ENCODE results near the gene RAB1B.
A peak's percentile ranks its signal among the peaks of the same experiment; 100 is the strongest.
"Not testable (repeated sequence)": the region's sequence is repeated elsewhere in the genome, so short reads cannot be mapped to it uniquely, and the experiment has no call there.

The RAB1B gene

DNA sequence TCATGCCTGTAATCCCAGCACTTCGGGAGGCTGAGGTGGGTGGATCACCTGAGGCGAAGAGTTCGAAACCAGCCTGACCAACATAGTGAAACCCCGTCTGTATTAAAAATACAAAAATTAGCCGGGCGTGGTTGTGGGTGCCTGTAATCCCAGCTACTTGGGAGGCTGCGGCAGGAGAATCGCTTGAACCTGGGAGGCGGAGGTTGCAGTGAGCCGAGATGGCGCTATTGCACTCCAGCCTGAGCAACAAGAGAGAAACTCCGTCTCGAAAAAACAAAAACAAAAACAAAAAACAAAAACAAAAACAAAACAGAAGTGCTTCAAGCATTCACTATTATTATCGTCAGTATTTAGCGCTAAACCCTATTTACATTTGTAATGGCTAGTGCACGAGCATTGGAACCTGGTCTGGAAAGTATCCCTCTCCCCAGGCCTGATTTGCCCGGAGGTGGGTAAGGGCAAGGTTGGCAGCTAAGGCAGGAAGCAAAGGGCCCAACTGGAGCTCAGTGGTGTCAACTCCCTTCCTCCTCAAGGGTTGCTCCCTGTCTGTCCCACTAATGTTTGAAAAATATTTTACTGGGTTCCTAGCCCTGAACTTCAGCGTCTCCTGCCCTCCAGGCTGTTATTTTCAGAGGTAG is 42.5 kb downstream of the RAB1B start:
- not testable (repeated sequence) for DNase-seq

DNA sequence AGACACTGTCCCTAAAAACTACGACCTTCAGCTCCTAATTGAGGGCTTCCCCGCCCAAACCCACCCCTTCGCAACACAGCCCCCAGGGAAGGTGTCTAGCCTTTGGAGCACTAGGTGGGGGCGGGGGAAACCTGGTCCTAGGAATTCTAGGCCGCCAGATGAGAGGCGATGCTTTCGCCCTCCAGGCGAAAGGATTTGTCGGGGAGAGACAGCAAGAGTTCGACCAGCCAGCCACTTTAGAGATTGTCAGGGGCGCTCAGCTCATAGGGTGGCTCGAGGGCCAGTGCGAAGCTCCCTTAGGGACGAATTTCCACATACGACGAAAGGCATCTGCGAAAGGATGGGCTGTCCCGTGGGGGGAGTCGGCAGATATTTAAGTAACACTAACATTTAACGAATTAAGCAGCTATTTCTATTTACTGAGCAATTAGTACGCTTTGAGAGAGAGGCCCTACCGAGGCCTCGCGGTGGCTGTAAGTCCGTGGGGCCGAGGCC is 43.1 kb downstream of the RAB1B start:
- no peak for DNase-seq

DNA sequence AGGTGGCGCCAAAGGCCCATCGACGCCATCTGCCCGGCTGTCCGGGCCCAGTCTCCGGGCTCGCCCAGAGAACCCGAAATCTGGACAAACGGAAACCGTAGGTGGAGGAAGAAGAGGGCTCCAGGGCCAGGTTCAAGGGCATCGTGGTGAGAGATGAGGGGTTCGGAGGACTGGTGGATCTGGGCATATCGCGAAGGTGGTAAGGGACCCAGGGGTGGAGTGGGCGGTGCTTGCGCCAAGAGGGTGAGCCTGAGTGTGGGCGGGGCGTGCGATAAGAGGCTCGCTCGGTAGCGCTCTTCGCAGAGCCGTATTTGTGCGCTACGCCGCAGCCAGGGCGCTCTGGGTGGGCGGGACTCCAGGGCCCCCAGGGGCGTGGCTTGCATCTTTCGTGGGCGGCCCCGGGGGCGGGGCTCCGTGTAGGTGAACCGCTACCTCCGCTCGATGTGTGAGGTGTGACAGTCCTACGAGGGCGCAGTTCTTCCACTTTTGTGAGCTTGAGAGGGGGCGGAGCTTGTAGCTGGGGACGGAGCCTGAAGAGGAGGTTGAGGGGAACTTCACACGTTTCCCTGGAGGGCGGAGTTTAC is 43.6 kb downstream of the RAB1B start:
- DNase-seq: peak; percentile 79

DNA sequence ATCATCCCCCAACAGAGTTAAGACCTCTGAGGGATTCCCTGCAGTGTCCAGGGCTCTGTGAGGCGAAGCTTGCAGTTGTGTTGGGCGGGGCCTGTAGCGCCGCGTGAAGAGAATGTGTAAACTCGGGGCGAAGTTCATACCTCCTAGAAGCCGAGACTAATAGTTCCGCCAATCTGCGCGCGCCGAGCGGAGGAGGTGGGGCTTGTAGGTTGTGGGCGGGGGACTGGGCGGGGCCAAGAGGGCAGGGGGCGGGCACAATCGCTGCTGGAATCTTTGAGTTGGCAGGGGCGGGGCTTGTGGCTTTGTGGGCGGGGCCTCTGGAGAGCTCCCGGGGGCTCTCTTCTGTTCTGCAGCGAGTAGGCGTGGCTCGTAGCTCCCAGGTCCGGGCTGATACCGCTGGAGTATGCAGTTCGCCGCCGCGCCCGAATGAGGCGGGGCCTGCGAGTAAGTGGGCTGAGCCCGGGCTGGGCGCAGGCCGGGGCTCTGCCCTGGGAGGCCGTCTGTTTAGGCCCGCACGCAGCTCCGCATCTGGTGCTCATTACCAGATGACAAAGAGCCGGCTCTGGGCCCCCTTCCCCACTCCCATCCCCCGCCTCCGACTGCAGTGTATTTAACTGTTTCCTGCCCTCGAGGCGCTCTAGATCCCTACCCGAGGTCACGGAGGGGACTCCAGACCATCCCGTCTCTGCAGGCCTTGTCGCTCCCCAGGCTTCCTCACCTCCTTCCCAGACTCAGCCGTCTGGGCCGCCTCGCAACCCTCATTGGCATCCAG is 44.3 kb downstream of the RAB1B start:
- DNase-seq: peak; percentile 93

DNA sequence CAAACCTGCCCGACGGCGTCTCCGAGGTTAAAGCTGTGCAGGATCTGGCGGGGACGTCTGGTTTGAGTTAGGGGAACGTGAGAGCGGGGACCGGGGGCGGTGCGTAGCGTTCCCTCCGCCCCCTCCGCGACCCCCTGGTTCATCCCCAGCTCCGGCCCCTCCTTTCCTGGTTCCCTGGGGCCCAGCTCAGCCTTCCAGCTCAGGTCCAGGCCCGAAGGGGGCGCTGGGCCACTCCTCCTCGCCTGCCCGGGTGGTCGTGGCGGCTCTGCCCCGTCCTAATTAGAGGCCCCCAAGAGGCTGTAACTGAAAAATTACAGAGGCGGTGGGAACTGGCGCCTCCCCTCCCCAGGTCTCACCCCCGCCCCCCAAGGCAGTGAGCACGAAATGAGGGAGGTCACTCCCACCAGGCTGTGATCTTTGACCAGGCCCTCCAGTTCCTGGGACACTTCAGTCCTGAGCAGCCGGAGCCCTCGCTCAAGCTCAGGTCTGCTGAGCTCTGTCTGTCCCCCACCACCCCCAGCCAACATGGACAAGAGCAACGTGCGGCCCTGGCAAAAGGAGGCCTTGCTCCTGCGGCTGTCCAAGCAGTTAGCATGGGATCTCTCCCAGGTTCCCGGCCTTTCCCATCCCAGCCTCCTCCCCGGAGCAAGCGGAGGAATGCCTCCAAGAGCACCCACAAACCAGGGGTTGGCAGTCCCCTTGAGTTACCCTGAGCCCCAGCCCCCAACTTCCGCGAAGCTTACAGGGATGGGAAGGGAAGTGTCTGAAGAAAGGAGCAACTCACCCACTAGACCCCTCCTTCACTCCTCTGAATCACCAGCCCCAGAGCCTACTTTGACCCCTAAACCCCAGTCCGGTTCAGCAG is 45.1 kb downstream of the RAB1B start:
- DNase-seq: no peak

DNA sequence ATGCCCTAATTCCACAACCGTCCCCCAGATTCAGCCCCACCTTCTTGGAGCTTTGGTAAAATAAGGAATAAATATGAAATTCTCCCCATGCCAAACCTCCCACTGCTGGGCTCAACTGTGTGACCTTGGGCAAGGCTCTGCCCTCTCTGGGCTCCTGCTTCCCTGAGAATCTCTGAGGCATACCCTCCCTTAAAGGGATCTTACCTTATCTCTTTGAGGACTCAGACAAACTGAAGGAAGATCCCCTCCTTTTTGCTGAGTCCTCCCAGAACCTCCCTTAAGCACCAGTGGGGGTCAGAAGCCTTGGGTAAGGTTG is 45.7 kb downstream of the RAB1B start:
- DNase-seq: no peak

DNA sequence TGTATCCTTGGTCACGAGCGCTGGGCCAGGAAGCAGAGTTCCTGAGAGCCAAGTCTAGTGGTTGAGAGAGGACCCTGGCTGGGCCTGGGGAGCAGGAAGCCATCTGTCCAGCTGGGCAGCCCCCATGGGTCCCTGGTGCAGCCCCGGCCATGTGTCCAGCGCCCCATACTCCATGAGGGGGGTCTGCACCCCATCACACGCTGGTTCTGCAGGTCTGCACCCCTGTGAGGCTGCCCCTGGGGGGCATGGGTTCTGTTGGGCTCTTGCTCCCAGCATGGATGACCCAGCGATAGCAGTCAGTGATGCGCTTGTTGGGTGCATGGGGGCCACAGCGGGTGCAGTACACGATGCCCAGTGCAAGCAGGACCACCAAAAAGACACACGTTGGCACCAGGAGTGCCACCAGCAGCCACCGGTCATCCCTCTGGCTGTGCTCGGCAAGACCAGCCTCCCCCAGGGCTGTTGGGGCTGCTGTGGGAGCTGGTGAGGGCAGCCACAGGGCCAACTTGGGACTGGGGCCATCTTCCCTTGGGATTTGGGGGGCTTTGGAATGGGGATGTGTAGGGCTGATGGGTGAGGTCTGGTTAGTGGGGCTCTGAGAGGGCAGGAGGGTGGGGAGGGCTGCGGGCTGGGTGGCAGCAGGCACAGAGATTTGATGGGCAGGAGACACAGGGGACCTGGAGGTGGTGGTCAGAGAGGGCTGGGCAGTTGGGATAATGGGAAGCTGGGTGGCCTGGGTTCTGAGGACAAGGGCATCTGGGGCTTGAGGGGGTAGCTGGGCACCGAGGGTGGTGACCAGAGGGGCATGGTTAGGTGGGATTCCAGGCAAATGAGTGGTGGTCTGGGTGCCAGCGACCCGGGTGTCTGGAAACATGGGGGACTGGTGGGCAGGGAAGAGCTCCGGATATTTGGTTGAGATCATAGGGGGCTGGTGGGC is 46.4 kb downstream of the RAB1B start:
- DNase-seq: no peak

DNA sequence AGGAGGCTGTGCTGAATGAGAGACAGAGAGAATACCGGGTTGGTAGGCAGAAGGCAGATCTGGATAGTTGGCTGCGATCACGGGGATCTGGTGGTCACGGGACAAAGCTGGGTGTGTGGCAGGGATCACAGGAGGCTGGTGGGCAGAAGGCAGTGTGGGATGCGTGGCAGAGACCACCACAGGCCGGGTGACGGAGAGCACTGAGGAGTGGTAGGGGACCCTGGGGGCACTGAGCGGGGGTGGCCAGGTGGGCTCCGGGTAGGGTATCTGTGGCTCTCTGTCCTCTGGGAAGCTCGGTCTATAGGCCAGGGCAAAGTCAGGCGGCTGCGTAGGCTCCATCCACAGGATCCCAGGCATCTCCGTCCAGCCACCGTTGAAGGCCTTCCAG is 47.1 kb downstream of the RAB1B start:
- DNase-seq: no peak

DNA sequence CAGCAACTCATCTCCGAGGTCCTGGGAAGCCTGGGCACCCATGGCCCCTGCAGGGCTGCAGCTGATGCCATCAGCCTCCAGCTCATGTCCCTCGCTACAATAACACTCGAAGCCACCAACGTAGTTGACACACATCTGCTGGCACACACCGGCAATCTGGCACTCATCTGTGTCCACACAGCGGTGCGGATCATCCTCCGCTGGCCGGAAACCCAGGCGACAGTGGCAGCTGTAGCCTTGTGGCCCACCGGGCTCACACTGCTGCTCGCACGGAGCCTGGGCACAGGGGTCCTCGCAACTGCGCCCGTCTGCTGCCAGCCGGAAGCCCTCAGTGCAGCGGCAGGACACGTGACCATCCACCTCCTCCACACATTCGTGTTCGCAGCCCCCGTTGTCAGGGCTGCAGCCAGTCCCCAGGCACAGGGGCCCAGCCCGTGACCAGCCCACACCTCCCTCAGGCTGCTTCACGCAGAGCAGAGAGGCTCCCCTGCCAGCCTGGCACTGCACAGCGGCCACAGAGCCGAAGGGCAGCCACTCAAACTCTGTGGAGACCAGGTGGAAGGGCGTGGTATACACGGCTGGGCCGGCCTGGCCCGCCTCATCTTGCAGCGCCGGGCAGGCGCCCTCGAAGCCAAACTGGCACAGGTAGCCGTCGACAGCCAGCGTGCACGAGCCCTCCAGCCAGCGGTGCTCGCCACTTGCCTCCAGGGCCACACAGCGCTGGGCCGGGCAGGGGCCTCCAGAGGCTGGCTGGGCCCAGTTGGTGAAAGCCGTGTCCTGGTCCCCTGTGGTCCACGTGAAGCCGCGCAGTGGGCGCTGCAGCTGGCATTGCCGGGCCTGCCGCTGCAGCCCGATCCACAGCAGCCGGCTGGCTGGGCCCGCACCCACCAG is 47.7 kb downstream of the RAB1B start:
- no peak for DNase-seq

DNA sequence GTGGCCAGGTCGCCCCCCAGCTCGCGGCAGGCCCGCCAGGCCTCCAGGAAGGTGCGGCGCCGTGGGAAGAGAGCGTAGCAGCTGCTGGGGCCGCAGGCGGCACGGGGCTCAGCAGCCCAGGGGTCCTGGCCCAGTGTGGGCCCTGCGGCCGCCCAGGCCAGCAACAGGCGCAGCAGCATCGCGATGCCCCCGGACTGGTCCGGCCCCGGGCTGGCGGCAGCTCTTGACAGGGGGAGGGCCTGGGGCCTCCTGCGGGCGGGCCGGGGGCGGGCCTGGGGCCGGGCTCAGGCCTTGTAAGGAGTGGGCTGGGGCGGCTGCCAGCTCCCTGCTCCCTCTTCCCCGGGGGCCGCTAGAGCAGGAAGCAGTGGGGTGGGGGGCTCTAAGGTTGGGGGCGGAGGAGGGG is 48.4 kb downstream of the RAB1B start, which contains the start of gene CD248:
Gene CD248 (minus strand): TSS at position 196 of the 403 bp plus-strand sequence. CDS start 17 bp downstream, at position 179.
- DNase-seq: no peak

DNA sequence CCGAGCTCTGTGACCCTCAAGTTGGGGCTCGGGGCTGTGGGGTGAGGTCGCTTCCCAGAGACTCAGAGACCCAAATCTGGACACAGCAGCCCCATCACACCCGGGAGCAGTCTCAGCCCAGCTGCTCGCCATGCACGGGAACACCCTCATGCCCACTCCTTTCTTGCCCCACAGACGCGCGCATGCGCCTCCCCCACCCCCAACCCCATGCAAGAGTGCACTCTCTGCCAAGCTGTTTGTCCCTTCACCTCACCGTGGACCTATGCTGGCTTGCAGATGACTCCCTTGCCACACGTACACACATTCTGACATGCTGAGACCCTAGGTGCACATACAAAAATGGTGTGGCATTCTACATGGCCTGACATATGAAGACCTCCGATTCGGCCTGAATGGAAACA is 48.9 kb downstream of the RAB1B start:
- no peak for DNase-seq

DNA sequence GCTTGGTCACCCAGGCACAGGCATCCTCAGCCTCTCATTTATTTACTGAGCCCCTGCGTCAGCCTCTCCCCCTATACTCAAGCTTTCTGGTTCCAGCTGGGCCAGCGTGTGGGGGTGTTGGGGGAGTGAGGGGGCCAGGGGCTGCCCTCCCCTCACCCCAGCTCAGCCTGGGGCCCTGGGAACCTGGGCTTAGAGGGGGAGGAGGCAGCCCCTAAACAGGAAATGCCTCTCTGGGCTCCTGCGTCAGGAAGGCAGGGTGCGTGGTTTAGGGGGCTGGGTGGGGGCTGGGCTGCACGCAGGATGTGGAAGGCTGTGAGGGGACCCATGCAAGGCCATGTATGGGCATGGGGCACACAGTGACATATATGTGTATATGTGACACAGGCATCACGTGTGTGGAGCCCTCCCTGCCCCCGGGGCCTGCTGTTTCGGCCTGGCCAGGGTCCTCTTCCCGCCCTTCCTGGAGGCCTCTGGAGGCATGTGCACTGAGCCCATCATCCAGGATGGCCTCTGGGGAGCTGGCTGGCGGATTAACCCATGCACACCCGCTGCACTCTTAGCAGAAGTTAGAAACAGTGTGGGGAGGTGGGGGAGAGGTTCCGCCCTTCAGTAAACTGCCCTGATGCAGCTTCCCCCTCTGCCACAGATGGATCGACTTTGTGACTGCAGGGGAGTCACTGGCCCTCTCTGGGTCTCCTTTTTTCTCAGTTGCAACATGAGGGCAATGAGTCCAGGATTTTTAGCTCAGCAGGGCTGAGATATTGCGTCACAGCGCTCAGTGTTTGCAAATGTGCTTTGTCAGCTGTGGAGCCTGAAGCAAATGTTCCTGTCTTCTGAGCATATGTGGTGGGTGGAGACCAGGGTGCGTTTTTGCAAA is 49.5 kb downstream of the RAB1B start:
- no peak for DNase-seq

DNA sequence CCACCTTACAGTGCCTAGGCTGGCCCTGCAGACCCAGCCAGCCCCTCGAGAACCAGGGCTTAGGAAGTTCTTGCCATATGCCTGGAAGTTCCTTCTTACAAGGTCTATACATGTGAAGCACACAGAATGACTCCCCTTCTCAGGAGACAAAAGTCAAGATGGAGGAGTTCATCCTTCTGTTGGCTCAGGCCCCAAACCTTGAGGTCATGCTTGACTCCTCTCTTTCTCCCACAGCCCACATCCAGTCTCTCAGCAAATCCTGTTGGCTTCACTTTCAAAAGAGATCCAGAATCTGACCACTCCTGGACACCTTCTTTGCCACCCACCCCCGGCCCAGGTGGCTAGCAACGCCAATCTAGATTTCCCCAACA is 50.1 kb downstream of the RAB1B start:
- no peak for DNase-seq

DNA sequence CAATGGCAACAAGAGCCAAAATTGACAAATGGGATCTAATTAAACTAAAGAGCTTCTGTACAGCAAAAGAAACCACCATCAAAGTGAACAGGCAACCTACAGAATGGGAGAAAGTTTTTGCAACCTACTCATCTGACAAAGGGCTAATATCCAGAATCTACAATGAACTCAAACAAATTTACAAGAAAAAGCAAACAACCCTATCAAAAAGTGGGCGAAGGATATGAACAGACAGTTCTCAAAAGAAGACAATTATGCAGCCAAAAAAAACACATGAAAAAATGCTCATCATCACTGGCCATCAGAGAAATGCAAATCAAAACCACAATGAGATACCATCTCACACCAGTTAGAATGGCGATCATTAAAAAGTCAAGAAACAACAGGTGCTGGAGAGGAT is 51.9 kb downstream of the RAB1B start:
- DNase-seq: not testable (repeated sequence)

DNA sequence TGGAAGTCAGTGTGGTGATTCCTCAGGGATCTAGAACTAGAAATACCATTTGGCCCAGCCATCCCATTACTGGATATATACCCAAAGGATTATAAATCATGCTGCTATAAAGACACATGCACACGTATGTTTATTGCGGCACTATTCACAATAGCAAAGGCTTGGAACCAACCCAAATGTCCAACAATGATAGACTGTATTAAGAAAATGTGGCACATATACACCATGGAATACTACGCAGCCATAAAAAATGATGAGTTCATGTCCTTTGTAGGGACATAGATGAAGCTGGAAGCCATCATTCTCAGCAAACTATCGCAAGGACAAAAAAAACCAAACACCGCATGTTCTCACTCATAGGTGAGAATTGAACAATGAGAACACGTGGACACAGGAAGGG is 52.3 kb downstream of the RAB1B start:
- not testable (repeated sequence) for DNase-seq

DNA sequence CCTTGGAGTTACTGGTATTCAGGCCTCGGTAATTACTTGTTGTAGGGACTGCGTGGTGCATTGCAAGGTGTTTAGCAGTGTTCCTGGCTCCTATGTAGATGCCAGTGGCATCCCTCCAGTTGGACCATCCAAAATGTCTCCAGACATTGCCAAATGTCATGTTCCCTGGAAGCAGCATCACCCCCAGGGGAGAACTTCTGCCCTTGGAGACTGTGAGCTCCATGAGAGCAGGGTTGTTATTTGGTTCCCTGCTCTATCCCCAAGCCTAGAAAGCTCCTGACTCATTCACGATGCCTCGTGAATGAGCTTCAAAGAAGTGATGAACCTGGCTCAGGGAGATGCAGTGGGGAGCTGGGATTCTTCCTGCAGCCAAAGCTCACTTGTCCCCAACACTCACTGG is 53.2 kb downstream of the RAB1B start:
- no peak for DNase-seq

DNA sequence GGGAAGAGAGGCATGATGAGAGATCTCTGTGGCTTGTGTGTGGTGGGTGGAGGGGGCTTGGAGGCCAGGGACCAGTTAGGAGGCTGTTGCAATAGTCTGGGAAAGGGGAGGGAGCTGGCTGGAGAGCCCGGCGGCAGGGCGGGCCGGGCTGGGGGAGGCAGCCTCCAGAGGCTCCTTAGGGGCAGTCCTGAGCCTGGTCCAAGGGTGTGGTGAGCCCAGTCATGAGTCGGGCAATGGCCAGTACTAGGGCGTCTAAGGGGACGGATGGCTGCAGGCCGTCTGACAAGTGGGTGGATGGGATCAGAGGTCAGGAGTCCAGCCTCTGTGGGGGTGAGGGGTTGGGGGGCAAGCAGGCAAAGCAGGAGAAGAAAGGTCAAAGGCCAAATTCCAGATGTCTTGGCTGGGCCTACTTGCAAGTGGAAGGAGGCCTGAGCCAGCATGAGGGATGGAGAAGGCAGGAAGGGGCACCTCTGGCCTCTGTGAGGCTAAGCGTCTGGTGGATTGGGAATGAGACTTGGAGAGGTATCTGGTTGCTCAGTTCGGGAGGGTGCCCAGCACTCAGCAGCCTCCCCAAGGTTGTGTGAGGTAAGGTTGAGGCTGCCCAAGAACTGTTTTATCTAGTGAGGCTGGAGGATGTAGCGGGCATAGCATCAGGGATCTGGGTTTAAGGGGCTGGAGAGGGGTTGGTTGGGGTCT is 54.4 kb downstream of the RAB1B start:
- DNase-seq: no peak

DNA sequence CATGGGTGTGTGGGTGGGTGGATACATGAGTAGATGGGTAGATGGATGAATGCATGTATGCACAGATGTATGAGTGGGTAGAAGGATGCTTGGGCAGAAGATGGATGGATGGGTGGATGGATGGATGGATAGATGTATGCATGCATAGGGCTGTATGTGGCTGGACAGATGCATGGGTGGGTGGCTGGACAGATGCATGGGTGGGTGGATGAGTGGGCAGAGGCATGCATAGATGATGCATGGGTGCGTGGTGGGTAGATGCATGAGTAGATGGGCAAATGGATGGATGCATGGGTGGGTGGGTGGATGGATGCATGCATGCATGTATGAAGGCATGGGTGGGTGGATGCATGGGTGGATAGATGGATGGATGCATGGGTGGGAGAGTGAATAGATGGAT is 55.2 kb downstream of the RAB1B start:
- no peak for DNase-seq

DNA sequence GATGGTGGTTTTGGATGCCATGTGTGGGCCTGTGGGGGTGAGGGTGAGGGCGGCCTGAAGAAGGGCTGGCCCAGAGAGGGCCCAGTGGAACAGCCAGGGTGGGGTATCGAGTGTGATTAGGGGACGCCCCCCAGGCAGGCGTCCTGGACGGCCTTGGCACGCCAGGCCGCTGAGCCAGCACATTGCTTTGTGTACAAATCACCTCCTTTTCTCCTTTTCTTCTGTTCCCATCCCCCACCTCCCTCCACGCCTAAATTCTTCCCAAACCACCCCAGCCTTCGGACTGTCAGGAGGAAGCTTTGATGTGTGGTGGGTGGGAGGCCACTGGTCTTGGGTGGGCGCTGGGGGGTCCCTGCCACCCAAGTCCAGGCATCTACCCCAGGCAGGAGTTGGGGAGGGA is 56.2 kb downstream of the RAB1B start:
- no peak for DNase-seq
